Liver (tissue), 3 donors: ENCODE measurements around the gene PHC3.

Source experiments
- EGR1 ChIP-seq, 2 donors: IDR thresholded peaks; 2 replicates each; pipeline ENCODE4 v1.6.1; 2016 to 2018; ENCODE audit warnings: antibody characterized with exemption in 2 of 2, low read depth in 2 of 2
- GABPA ChIP-seq, 2 donors: IDR thresholded peaks in 1 of 2; conservative IDR thresholded peaks in 1 of 2; 2 replicates each; pipeline ENCODE4 v1.6.1; 2016; ENCODE audit warnings: antibody characterized with exemption in 2 of 2, mild to moderate bottlenecking in 1 of 2, moderate library complexity in 1 of 2
- JUND ChIP-seq, 2 donors: IDR thresholded peaks; 2 replicates each; pipeline ENCODE4 v1.6.1; 2016; ENCODE audit warnings: antibody characterized with exemption in 2 of 2
- MAX ChIP-seq: IDR thresholded peaks from 2 replicates; pipeline ENCODE4 v1.6.1; 2016; ENCODE audit warnings: antibody characterized with exemption
- NR2F2 ChIP-seq: IDR thresholded peaks from 2 replicates; pipeline ENCODE4 v1.6.1; 2016; ENCODE audit warnings: antibody characterized with exemption
- REST ChIP-seq: IDR thresholded peaks from 2 replicates; pipeline ENCODE4 v1.6.1; 2016; ENCODE audit warnings: antibody characterized with exemption, mild to moderate bottlenecking
- RXRA ChIP-seq, 2 donors: IDR thresholded peaks; 2 replicates each; pipeline ENCODE4 v1.6.1; 2017 to 2018; ENCODE audit warnings: antibody characterized with exemption in 2 of 2, mild to moderate bottlenecking in 1 of 2
- SP1 ChIP-seq: IDR thresholded peaks from 2 replicates; pipeline ENCODE4 v1.6.1; 2018; ENCODE audit warnings: antibody characterized with exemption, mild to moderate bottlenecking
- TAF1 ChIP-seq: conservative IDR thresholded peaks from 2 replicates; pipeline ENCODE4 v1.6.1; 2016; ENCODE audit warnings: antibody characterized with exemption, mild to moderate bottlenecking
- YY1 ChIP-seq: IDR thresholded peaks from 2 replicates; pipeline ENCODE4 v1.6.1; 2016; ENCODE audit warnings: antibody characterized with exemption, mild to moderate bottlenecking
- ZBTB33 ChIP-seq: IDR thresholded peaks from 2 replicates; pipeline ENCODE4 v1.6.1; 2016; ENCODE audit warnings: antibody characterized with exemption
- TF ChIP-seq, protein P1 (sequence below): fragments of 150-350 bp; IDR thresholded peaks from 2 replicates; pipeline ENCODE4 v1.5.1; 2017; ENCODE audit warnings: improper control_type of control experiment, low read depth, low read length; ENCODE audit not compliant: missing input control
- TF ChIP-seq, protein P2 (sequence below): IDR thresholded peaks from 2 replicates; pipeline ENCODE4 v1.6.1; 2016; ENCODE audit warnings: antibody characterized with exemption
- donor health status: healthy.
- donor health status: healthy.

DNA sequence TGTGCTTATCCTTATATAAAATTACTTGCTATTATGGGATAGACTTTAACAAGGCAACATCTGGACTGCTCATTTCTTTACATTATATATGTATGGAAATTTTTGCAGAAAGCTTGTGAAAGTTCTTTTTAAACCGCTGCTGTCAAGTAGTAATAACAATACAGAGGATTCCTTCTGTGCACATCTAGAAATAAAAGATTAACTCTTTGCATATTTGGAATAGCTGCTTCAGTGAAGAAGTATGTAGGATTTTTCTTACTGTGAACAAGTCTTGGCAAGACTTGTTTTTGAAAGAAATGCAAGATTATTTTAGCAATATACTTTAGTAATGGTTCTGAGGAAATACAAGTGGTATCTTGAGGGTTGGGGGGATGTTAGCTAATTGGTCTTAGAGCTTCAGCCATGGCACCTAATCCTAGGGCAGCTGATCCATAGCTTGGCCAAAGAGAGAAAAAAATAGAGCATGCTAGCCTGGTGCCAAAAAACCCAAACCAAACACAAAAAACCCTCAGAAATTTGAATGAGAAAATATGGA, 45.0 kb upstream of the PHC3 start:
- TF ChIP-seq REST = no peak
- TF ChIP-seq, protein P1, sequence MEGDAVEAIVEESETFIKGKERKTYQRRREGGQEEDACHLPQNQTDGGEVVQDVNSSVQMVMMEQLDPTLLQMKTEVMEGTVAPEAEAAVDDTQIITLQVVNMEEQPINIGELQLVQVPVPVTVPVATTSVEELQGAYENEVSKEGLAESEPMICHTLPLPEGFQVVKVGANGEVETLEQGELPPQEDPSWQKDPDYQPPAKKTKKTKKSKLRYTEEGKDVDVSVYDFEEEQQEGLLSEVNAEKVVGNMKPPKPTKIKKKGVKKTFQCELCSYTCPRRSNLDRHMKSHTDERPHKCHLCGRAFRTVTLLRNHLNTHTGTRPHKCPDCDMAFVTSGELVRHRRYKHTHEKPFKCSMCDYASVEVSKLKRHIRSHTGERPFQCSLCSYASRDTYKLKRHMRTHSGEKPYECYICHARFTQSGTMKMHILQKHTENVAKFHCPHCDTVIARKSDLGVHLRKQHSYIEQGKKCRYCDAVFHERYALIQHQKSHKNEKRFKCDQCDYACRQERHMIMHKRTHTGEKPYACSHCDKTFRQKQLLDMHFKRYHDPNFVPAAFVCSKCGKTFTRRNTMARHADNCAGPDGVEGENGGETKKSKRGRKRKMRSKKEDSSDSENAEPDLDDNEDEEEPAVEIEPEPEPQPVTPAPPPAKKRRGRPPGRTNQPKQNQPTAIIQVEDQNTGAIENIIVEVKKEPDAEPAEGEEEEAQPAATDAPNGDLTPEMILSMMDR = no peak
- TF ChIP-seq SP1 = no peak
- no peak for TF ChIP-seq RXRA (IDR thresholded peaks at IDR 0.05)
- no peak for TF ChIP-seq MAX
- no peak for TF ChIP-seq NR2F2
- TF ChIP-seq ZBTB33 = no peak
- TF ChIP-seq JUND (IDR thresholded peaks at IDR 0.05) = no peak
- TF ChIP-seq EGR1 (IDR thresholded peaks at IDR 0.05; ENCODE audit: low read depth in 2 of 2) = no peak
- TF ChIP-seq, protein P2, sequence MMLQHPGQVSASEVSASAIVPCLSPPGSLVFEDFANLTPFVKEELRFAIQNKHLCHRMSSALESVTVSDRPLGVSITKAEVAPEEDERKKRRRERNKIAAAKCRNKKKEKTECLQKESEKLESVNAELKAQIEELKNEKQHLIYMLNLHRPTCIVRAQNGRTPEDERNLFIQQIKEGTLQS = no peak
- TF ChIP-seq YY1 = no peak
- no peak for TF ChIP-seq TAF1
- no peak for TF ChIP-seq GABPA (IDR thresholded peaks at IDR 0.05 in 1 of 2, conservative IDR thresholded peaks at IDR 0.05 in 1 of 2)
